GM12878 (cell line): Measurements from ENCODE around the gene DNAJC25. TPM values are rescaled to one million over a fixed set of nuclear protein-coding genes. Genes with fewer than 3 reads are reported as not detected.

Experiments used
- ATAC-seq: fragments of 200-7000 bp; cut with Tn5 transposase; 3 replicates; pipeline ENCODE4 v1.9.1; 2020; ENCODE audit warnings: mild to moderate bottlenecking, moderate library complexity
- BruUV-seq: library from RNA; stranded (reverse); fragments of 400-500 nt; replicated peaks from 2 replicates; lab custom pipeline; 2021; lab: Mats Ljungman, UMichigan
- CTCF ChIA-PET: fragments of 300-600 bp; sonication (Branson Sonifier 250); formaldehyde crosslinking; extraction: SDS; loops from one replicate; lab custom pipeline; 2021; ENCODE audit warnings: inconsistent platforms; lab: Yijun Ruan, JAX
- POLR2A ChIA-PET: fragments of 350-600 bp; formaldehyde crosslinking; extraction: SDS; loops from one replicate; lab custom pipeline; 2021; ENCODE audit warnings: inconsistent platforms; lab: Charles Lee
- RAD21 ChIA-PET: fragments of 300-600 bp; sonication (Branson Sonifier 250); formaldehyde crosslinking; loops from one replicate; lab custom pipeline; 2023; ENCODE audit warnings: antibody characterized with exemption; ENCODE audit not compliant: unreplicated experiment; lab: Charles Lee
- SMC1A ChIA-PET: fragments of 300-600 bp; sonication (Branson Sonifier 250); formaldehyde crosslinking; loops from one replicate; lab custom pipeline; 2023; ENCODE audit not compliant: unreplicated experiment, uncharacterized antibody; lab: Charles Lee
- DNase-seq: peaks from one replicate; pipeline ENCODE4 v3.0.0-alpha.2; 2011; ENCODE audit warnings: low read depth, low spot score
- FAIRE-seq: peaks from 3 replicates; lab custom pipeline; 2011; peaks lifted over from hg19 to GRCh38; lab: Jason Lieb, UNC
- H2AFZ ChIP-seq: 2 replicates; pipeline ENCODE4 v1.6.0; 2011; ENCODE audit warnings: low read depth, low read length, control low read depth; ENCODE audit not compliant: control insufficient read depth
- H3K27ac ChIP-seq: 2 replicates; pipeline ENCODE4 v1.5.1; 2011; ENCODE audit warnings: control low read depth; ENCODE audit not compliant: control insufficient read depth, insufficient read depth
- H3K27me3 ChIP-seq, 2 experiments: replicated peaks in 1 of 2; 2 replicates each; pipeline versions ENCODE4 v1.6.0 to v1.6.1; 2011; ENCODE audit warnings: low read length in 1 of 2; ENCODE audit not compliant: control insufficient read depth in 2 of 2, insufficient read depth in 2 of 2
- H3K36me3 ChIP-seq, 2 experiments: 2 replicates each; pipeline ENCODE4 v1.5.1; 2011; ENCODE audit warnings: low read length in 1 of 2; ENCODE audit not compliant: control insufficient read depth in 2 of 2, insufficient read depth in 2 of 2
- H3K4me1 ChIP-seq: 2 replicates; pipeline ENCODE4 v1.6.1; 2011; ENCODE audit warnings: mild to moderate bottlenecking, low read length, moderate library complexity, mixed read lengths; ENCODE audit not compliant: control insufficient read depth, insufficient read depth
- H3K4me2 ChIP-seq: 2 replicates; pipeline ENCODE4 v1.6.0; 2011; ENCODE audit warnings: control low read depth; ENCODE audit not compliant: control insufficient read depth, insufficient read depth
- H3K4me3 ChIP-seq: fragments of 200-600 bp; sonication (generic); 2 replicates; pipeline ENCODE4 v1.5.1; 2016
- H3K79me2 ChIP-seq: 2 replicates; pipeline ENCODE4 v1.6.0; 2011; ENCODE audit warnings: low read length; ENCODE audit not compliant: control insufficient read depth, insufficient read depth
- H3K9ac ChIP-seq: 2 replicates; pipeline ENCODE4 v1.8.0; 2011; ENCODE audit warnings: low read length, control low read depth, mixed read lengths; ENCODE audit not compliant: control insufficient read depth, insufficient read depth
- H3K9me3 ChIP-seq: replicated peaks from 3 replicates; pipeline ENCODE4 v1.5.1; 2011; ENCODE audit warnings: mild to moderate bottlenecking, low read length; ENCODE audit not compliant: control insufficient read depth, insufficient read depth
- H4K20me1 ChIP-seq: 2 replicates; pipeline ENCODE4 v1.6.0; 2011; ENCODE audit not compliant: control insufficient read depth, insufficient read depth
- HCFC1 ChIP-seq: fragments of 150-350 bp; IDR thresholded peaks from 2 replicates; pipeline ENCODE4 v1.6.1; 2014; ENCODE audit warnings: low read length
- PML ChIP-seq: IDR thresholded peaks from 2 replicates; pipeline ENCODE4 v1.6.1; 2012; ENCODE audit warnings: low read length, inconsistent platforms
- RAD21 ChIP-seq: IDR thresholded peaks from 2 replicates; pipeline ENCODE4 v1.6.1; 2011; ENCODE audit warnings: mild to moderate bottlenecking, low read depth, low read length, moderate library complexity; ENCODE audit not compliant: insufficient read depth
- RAD51 ChIP-seq: fragments of 450-650 bp; IDR thresholded peaks from 2 replicates; pipeline ENCODE4 v1.6.1; 2016; ENCODE audit warnings: moderate library complexity, mild to moderate bottlenecking, inconsistent platforms
- SRF ChIP-seq, 2 experiments: IDR thresholded peaks; 2 replicates each; pipeline ENCODE4 v1.6.1; 2011; ENCODE audit warnings: low read depth in 2 of 2, low read length in 2 of 2, mild to moderate bottlenecking in 1 of 2, moderate library complexity in 1 of 2
- SUZ12 ChIP-seq: fragments of 200-600 bp; sonication (generic); IDR thresholded peaks from one replicate; pipeline ENCODE4 v1.6.1; 2018; ENCODE audit warnings: antibody characterized with exemption, mild to moderate bottlenecking; ENCODE audit not compliant: unreplicated experiment
- ZNF24 ChIP-seq: fragments of 450-650 bp; IDR thresholded peaks from 2 replicates; pipeline ENCODE4 v1.6.1; 2017; ENCODE audit warnings: antibody characterized with exemption, mild to moderate bottlenecking
- WGBS: methylation state at CpG from one replicate; pipeline ENCODE4 v1.1.6; 2016; ENCODE audit warnings: low lambda C conversion rate; ENCODE audit not compliant: insufficient replicate concordance, insufficient coverage; ENCODE audit errors: missing lambda C conversion rate; 5-methylcytosine and 5-hydroxymethylcytosine counted together
- in situ Hi-C: fragments of 300-500 bp; cut with MboI; formaldehyde crosslinking; loops from 9 replicates; pipeline ENCODE4 v1.14.3; 2018; ENCODE audit warnings: mixed read lengths
- intact Hi-C: fragments of 100-400 bp; cut with micrococcal nuclease; formaldehyde crosslinking; loops from one replicate; pipeline ENCODE4 v1.14.2; 2022; ENCODE audit not compliant: unreplicated experiment
- polyA plus RNA-seq, 11 experiments: library from polyadenylated mRNA; depleted of rRNA in 4 of 11; unstranded in 6 of 11; stranded (reverse) in 5 of 11; fragments of >200 nt; fragmentation: Nextera tagmentation in 4 of 11; fragmentation: Illumina TruSeq in 1 of 11; extraction: Ambion mirVana in 4 of 11; extraction: Trizol in 1 of 11; gene quantifications; 1 replicate in 1 of 11; 2 replicates in 10 of 11; pipeline versions ENCODE4 v1.2.1 to v1.2.3, GENCODE V29; 2011 to 2016; ENCODE audit warnings: inconsistent platforms in 2 of 11, missing spikeins in 2 of 11, low read depth in 1 of 11
- total RNA-seq, 4 experiments: library from RNA; depleted of rRNA in 3 of 4; stranded (reverse); fragments of >200 nt in 3 of 4; fragmentation: Illumina TruSeq in 1 of 4; extraction: Trizol in 1 of 4; gene quantifications; 2 replicates each; pipeline versions ENCODE4 v1.2.1 to v1.2.3, GENCODE V29; 2013 to 2021
- TF ChIP-seq, protein P1 (sequence below): fragments of 450-650 bp; IDR thresholded peaks from 2 replicates; pipeline ENCODE4 v1.6.1; 2017; ENCODE audit warnings: borderline replicate concordance
- TF ChIP-seq, protein P2 (sequence below): fragments of 450-650 bp; IDR thresholded peaks from 2 replicates; pipeline ENCODE4 v1.6.1; 2018; ENCODE audit warnings: mild to moderate bottlenecking, low read depth, moderate library complexity; ENCODE audit not compliant: partially characterized antibody
- TF ChIP-seq, protein P3 (sequence below): fragments of 450-650 bp; IDR thresholded peaks from 2 replicates; pipeline ENCODE4 v1.6.1; 2018; ENCODE audit warnings: borderline replicate concordance, mild to moderate bottlenecking; ENCODE audit not compliant: partially characterized antibody

The DNAJC25 gene
- total and polyA plus RNA-seq, 10 of the 15 experiments (the other 5 are each of a cell fraction or from before 2014, with no cell fraction given): 2.4 to 6.4 (median 4.0) TPM

DNA sequence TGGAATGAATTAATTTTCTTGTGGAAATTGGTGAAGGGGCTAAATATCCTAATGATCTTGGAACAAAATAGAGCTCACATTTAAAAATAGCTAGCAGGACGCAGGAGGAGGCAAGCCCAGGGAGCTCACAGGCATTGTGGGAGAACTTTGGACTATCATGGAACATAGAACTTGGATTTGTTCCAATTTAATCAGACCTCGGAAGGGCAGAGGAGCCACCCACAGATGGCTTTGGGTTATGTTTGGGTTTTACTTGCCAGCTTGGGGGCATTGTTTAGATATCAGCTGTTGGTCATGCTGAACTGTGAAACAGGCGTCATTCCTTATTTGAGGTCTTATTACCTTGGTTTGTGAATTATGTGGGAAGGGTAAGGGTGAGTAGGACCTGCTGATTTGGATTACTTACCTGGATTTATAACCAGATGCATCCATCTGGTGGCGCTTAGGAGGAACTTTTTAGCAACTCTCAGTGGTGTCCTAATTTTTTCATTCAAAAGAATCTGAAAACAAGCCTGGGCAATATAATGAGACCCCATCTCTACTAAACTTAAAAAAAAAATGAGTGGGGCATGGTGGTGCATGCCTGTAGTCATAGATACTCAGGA lies 17.6 kb upstream of the DNAJC25 start:
- in situ Hi-C loops: no loop called here
- SMC1A ChIA-PET: interaction anchor here (0.7 kb wide), 1 partner anchor 15 kb away, joined by 4 read pairs; no protein-coding TSS in a partner anchor
- Histone ChIP-seq H3K36me3 (no peaks in the 10 kb centered on the region), H3K79me2 (no peaks in the 10 kb centered on the region), H3K27me3 (no peaks in the 10 kb centered on the region; a peak in 1 of 4 replicates)
- CTCF ChIA-PET: interaction anchor here (0.6 kb wide), 1 partner anchor 757 kb away, joined by 3 read pairs; no protein-coding TSS in a partner anchor
- TF ChIP-seq PML (no peak), SUZ12 (no peak), SRF (IDR thresholded peaks at IDR 0.05; ENCODE audit: low read depth in 2 of 2, low read length in 2 of 2) (no peak)
- TF ChIP-seq, protein P1, sequence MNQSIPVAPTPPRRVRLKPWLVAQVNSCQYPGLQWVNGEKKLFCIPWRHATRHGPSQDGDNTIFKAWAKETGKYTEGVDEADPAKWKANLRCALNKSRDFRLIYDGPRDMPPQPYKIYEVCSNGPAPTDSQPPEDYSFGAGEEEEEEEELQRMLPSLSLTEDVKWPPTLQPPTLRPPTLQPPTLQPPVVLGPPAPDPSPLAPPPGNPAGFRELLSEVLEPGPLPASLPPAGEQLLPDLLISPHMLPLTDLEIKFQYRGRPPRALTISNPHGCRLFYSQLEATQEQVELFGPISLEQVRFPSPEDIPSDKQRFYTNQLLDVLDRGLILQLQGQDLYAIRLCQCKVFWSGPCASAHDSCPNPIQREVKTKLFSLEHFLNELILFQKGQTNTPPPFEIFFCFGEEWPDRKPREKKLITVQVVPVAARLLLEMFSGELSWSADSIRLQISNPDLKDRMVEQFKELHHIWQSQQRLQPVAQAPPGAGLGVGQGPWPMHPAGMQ: no peak
- TF ChIP-seq, all 136 proteins: peak for 0
- BruUV-seq: no TSS peak
- ChIA-PET RAD21 (interaction anchor here (0.5 kb wide), 1 partner anchor 1150 kb away, joined by 3 read pairs; no protein-coding TSS in a partner anchor), POLR2A (no interaction called here)
- 47% methylated on average over 4 of the region's 4 CpGs for WGBS
- H3K4me2 ChIP-seq: no peak overlapping the region
- H3K9me3 ChIP-seq: no peaks in the 10 kb centered on the region
- no peak for FAIRE-seq
- H3K4me3 ChIP-seq: no peak overlapping the region
- no peak overlapping the region for H3K27ac ChIP-seq
- H2AFZ ChIP-seq: no peak overlapping the region
- no peak for DNase-seq
- ATAC-seq: no peak
- H3K9ac ChIP-seq: no peak overlapping the region
- no peaks in the 10 kb centered on the region for H3K4me1 ChIP-seq
- no peaks in the 10 kb centered on the region for H4K20me1 ChIP-seq
- intact Hi-C loops: no loop called here

DNA sequence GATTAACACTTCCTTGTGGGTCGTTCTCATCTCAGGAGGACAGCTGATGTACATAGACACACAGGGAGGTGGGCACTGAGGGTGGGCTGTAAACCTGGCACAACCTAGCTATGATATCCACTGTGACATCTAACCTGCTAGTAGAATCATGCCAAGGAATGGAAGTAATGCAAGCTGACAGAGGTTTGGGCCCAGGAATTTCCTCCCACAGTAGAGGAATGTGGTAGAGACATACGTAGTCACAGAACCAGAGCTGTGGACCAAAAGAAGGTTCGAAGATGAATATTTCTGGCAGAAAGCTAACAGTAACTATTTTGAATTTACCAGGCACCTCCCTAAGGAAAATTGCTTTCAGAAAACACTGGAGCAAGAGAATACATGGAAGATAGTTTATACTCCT lies 15.2 kb upstream of the DNAJC25 start:
- intact Hi-C loops: no loop called here
- Histone ChIP-seq H3K9ac (no peak overlapping the region), H3K9me3 (no peaks in the 10 kb centered on the region), H4K20me1 (no peaks in the 10 kb centered on the region), H3K4me3 (no peak overlapping the region), H3K4me1 (no peaks in the 10 kb centered on the region), H3K79me2 (no peaks in the 10 kb centered on the region), H2AFZ (no peak overlapping the region), H3K27me3 (no peaks in the 10 kb centered on the region; a peak in 1 of 4 replicates), H3K36me3 (no peaks in the 10 kb centered on the region), H3K4me2 (no peak overlapping the region), H3K27ac (no peak overlapping the region)
- 24% methylated on average over 3 of the region's 3 CpGs for WGBS
- DNase-seq (no peak), ATAC-seq (no peak), FAIRE-seq (no peak)
- in situ Hi-C loops: no loop called here
- ChIA-PET SMC1A (interaction anchor here (0.8 kb wide), 1 partner anchor 18 kb away, joined by 3 read pairs; no protein-coding TSS in a partner anchor), CTCF (interaction anchor here (0.7 kb wide), 2 partner anchors 9 to 17 kb away, joined by 3 to 4 read pairs; no protein-coding TSS in a partner anchor), POLR2A (no interaction called here), RAD21 (no interaction called here)
- BruUV-seq: no TSS peak
- TF ChIP-seq RAD21 (no peak), ZNF24 (no peak), RAD51 (no peak), HCFC1 (no peak)
- TF ChIP-seq, protein P2, sequence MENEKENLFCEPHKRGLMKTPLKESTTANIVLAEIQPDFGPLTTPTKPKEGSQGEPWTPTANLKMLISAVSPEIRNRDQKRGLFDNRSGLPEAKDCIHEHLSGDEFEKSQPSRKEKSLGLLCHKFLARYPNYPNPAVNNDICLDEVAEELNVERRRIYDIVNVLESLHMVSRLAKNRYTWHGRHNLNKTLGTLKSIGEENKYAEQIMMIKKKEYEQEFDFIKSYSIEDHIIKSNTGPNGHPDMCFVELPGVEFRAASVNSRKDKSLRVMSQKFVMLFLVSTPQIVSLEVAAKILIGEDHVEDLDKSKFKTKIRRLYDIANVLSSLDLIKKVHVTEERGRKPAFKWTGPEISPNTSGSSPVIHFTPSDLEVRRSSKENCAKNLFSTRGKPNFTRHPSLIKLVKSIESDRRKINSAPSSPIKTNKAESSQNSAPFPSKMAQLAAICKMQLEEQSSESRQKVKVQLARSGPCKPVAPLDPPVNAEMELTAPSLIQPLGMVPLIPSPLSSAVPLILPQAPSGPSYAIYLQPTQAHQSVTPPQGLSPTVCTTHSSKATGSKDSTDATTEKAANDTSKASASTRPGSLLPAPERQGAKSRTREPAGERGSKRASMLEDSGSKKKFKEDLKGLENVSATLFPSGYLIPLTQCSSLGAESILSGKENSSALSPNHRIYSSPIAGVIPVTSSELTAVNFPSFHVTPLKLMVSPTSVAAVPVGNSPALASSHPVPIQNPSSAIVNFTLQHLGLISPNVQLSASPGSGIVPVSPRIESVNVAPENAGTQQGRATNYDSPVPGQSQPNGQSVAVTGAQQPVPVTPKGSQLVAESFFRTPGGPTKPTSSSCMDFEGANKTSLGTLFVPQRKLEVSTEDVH: no peak
- TF ChIP-seq, protein P3, sequence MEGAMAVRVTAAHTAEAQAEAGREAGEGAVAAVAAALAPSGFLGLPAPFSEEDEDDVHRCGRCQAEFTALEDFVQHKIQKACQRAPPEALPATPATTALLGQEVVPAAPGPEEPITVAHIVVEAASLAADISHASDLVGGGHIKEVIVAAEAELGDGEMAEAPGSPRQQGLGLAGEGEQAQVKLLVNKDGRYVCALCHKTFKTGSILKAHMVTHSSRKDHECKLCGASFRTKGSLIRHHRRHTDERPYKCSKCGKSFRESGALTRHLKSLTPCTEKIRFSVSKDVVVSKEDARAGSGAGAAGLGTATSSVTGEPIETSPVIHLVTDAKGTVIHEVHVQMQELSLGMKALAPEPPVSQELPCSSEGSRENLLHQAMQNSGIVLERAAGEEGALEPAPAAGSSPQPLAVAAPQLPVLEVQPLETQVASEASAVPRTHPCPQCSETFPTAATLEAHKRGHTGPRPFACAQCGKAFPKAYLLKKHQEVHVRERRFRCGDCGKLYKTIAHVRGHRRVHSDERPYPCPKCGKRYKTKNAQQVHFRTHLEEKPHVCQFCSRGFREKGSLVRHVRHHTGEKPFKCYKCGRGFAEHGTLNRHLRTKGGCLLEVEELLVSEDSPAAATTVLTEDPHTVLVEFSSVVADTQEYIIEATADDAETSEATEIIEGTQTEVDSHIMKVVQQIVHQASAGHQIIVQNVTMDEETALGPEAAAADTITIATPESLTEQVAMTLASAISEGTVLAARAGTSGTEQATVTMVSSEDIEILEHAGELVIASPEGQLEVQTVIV: no peak
